Suprapubic skin (tissue), 4 donors: ENCODE results near the gene PPWD1. TPM values are rescaled to one million over a fixed set of nuclear protein-coding genes. Genes with fewer than 3 reads are reported as not detected.
"Not testable (repeated sequence)": the region's sequence is repeated elsewhere in the genome, so short reads cannot be mapped to it uniquely, and the experiment has no call there.

Experiments
- DNase-seq, 2 donors: peaks; one replicate each; pipeline ENCODE4 v3.0.0-alpha.2; 2019; ENCODE audit warnings: low spot score in 2 of 2
- H3K27ac ChIP-seq: fragments of 200-600 bp; sonication (generic); one replicate; pipeline ENCODE4 v1.5.1; 2019
- H3K27me3 ChIP-seq: fragments of 200-600 bp; sonication (generic); one replicate; pipeline ENCODE4 v1.5.1; 2019
- H3K36me3 ChIP-seq: fragments of 200-600 bp; sonication (generic); one replicate; pipeline ENCODE4 v1.5.1; 2019
- H3K4me1 ChIP-seq: fragments of 200-600 bp; sonication (generic); one replicate; pipeline ENCODE4 v1.5.1; 2019
- H3K4me3 ChIP-seq: fragments of 200-600 bp; sonication (generic); one replicate; pipeline ENCODE4 v1.5.1; 2019; ENCODE audit warnings: mild to moderate bottlenecking
- H3K9me3 ChIP-seq: fragments of 200-600 bp; sonication (generic); one replicate; pipeline ENCODE4 v1.5.1; 2019
- EP300 ChIP-seq: sonication (generic); formaldehyde crosslinking; IDR thresholded peaks from one replicate; pipeline ENCODE4 v1.6.1; 2017; ENCODE audit warnings: antibody characterized with exemption
- POLR2A ChIP-seq, 2 donors: fragments of 450-650 bp; IDR thresholded peaks; one replicate each; pipeline ENCODE4 v1.6.1; 2017; ENCODE audit warnings: antibody characterized with exemption in 2 of 2, mild to moderate bottlenecking in 2 of 2, moderate library complexity in 2 of 2
- POLR2AphosphoS5 ChIP-seq, 3 donors: sonication (generic); formaldehyde crosslinking; IDR thresholded peaks; one replicate each; pipeline ENCODE4 v1.6.1; 2017; ENCODE audit warnings: antibody characterized with exemption in 3 of 3
- WGBS: methylation state at CpG from one replicate; pipeline ENCODE4 v1.1.5; 2018; 5-methylcytosine and 5-hydroxymethylcytosine counted together
- total RNA-seq, 4 donors: library from RNA; depleted of rRNA; stranded (reverse); fragments of >200 nt; gene quantifications; one replicate each; pipeline ENCODE4 v1.1.0, GENCODE V29; 2016
- TF ChIP-seq, protein P1 (sequence below), 2 donors: fragments of 200-600 bp in 1 of 2; fragments of 450-650 bp in 1 of 2; sonication (generic) in 1 of 2; IDR thresholded peaks; one replicate each; pipeline ENCODE4 v1.5.1; 2016 to 2019; ENCODE audit warnings: antibody characterized with exemption in 2 of 2, mild to moderate bottlenecking in 1 of 2, moderate library complexity in 1 of 2

The PPWD1 gene
- total RNA-seq, 4 donors from 2014 or later = 27.0 to 114 (median 40.1) TPM

DNA sequence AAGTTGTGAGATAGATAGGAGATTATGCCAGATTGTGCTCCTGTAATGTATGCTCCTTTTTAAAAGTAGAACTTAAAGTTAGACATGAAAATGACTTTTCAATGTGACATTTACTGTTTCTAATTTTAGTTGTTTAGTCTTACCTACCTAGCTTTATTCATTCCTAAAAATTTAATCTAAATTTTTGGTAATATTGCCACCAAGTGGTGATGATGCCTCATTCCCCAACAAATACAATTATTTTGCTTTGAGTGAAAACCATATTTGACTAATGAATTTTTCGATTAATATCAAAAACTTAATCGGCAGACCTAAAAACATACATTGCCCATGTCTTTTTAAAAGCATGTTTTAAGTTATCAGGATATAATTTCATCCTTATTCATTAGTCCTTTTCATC, 25.6 kb downstream of the PPWD1 start:
- Histone ChIP-seq H3K4me1 (no peaks in the 10 kb centered on the region), H3K27me3 (no peaks in the 10 kb centered on the region), H3K36me3 (peaks cover 69% of the 10 kb centered on the region), H3K9me3 (no peaks in the 10 kb centered on the region), H3K27ac (no peak overlapping the region), H3K4me3 (no peak overlapping the region)
- DNase-seq = no peak
- 92% methylated on average over 2 of the region's 2 CpGs for WGBS
- TF ChIP-seq, protein P1, sequence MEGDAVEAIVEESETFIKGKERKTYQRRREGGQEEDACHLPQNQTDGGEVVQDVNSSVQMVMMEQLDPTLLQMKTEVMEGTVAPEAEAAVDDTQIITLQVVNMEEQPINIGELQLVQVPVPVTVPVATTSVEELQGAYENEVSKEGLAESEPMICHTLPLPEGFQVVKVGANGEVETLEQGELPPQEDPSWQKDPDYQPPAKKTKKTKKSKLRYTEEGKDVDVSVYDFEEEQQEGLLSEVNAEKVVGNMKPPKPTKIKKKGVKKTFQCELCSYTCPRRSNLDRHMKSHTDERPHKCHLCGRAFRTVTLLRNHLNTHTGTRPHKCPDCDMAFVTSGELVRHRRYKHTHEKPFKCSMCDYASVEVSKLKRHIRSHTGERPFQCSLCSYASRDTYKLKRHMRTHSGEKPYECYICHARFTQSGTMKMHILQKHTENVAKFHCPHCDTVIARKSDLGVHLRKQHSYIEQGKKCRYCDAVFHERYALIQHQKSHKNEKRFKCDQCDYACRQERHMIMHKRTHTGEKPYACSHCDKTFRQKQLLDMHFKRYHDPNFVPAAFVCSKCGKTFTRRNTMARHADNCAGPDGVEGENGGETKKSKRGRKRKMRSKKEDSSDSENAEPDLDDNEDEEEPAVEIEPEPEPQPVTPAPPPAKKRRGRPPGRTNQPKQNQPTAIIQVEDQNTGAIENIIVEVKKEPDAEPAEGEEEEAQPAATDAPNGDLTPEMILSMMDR (IDR thresholded peaks at IDR 0.05) = no peak
- no peak for TF ChIP-seq POLR2AphosphoS5 (IDR thresholded peaks at IDR 0.05)
- TF ChIP-seq EP300 = no peak
- TF ChIP-seq POLR2A (IDR thresholded peaks at IDR 0.05) = no peak

GRCh38 chr5:65601761-65602160, 38.7 kb downstream of the PPWD1 start:
- 100% methylated on average over 1 of the region's 1 CpG for WGBS
- H3K36me3 ChIP-seq = peaks cover 90% of the 10 kb centered on the region
- H3K4me1 ChIP-seq = not testable (repeated sequence)

DNA sequence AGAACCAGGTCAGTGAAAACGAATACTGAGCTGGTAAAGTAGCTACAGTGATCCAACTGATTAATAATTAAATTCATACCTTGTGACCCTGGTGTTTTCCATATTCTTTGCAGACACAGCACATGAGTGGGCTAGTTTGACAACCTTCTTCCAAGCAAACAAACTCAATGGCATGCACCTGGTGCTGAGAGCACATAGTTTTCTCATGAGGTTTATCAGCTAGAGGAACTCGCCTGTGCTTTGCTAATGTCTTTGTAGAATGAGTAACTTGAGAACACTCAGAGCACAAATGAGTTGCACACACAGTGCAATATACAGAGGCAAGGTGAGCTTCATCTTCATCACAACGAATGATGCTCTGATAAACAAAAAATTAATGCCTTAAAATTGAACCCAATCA, 48.4 kb downstream of the PPWD1 start:
- H3K9me3 ChIP-seq = no peaks in the 10 kb centered on the region
- TF ChIP-seq POLR2A (IDR thresholded peaks at IDR 0.05) (no peak), POLR2AphosphoS5 (IDR thresholded peaks at IDR 0.05) (no peak), EP300 (no peak)
- TF ChIP-seq, protein P1 (IDR thresholded peaks at IDR 0.05) = no peak
- no peak overlapping the region for H3K4me3 ChIP-seq
- WGBS = 85% methylated on average over 3 of the region's 3 CpGs
- DNase-seq = no peak
- no peak overlapping the region for H3K27ac ChIP-seq
- no peaks in the 10 kb centered on the region for H3K27me3 ChIP-seq
- H3K4me1 ChIP-seq = no peaks in the 10 kb centered on the region
- H3K36me3 ChIP-seq = peaks cover 81% of the 10 kb centered on the region

More at GRCh38 chr5:65601761-65602160, 38.7 kb downstream of the PPWD1 start:
- DNase-seq, H3K27ac ChIP-seq, H3K27me3 ChIP-seq, H3K9me3 ChIP-seq, H3K4me3 ChIP-seq: not testable (repeated sequence)

- Histone ChIP-seq H3K27ac (no peak overlapping the region), H3K9me3 (no peaks in the 10 kb centered on the region), H3K4me3 (no peak overlapping the region), H3K36me3 (peaks cover 76% of the 10 kb centered on the region), H3K27me3 (no peaks in the 10 kb centered on the region), H3K4me1 (no peaks in the 10 kb centered on the region)
- no peak for DNase-seq
- TF ChIP-seq POLR2AphosphoS5 (IDR thresholded peaks at IDR 0.05) = no peak
- TF ChIP-seq POLR2A (IDR thresholded peaks at IDR 0.05) = no peak
- TF ChIP-seq, protein P1 (IDR thresholded peaks at IDR 0.05) = no peak
- no peak for TF ChIP-seq EP300
- 88% methylated on average over 4 of the region's 4 CpGs for WGBS
These were observed 49.3 kb downstream of the PPWD1 start for GRCh38 chr5:65612298-65612907.

- H3K36me3 ChIP-seq = peaks cover 12% of the 10 kb centered on the region
- WGBS = 83% methylated on average over 4 of the region's 4 CpGs
- H3K4me3 ChIP-seq = no peak overlapping the region
- TF ChIP-seq POLR2A (IDR thresholded peaks at IDR 0.05) (no peak), POLR2AphosphoS5 (IDR thresholded peaks at IDR 0.05) (no peak), EP300 (no peak)
- TF ChIP-seq, protein P1 (IDR thresholded peaks at IDR 0.05) = no peak
- H3K9me3 ChIP-seq = no peaks in the 10 kb centered on the region
- no peaks in the 10 kb centered on the region for H3K27me3 ChIP-seq
- peaks cover 24% of the 10 kb centered on the region for H3K4me1 ChIP-seq
- no peak for DNase-seq
- H3K27ac ChIP-seq = no peak overlapping the region
These were observed 56.9 kb downstream of the PPWD1 start for GRCh38 chr5:65620021-65620420.

GRCh38 chr5:65621961-65622360, 58.9 kb downstream of the PPWD1 start:
- 82% methylated on average over 4 of the region's 4 CpGs for WGBS
- peaks cover 35% of the 10 kb centered on the region for H3K4me1 ChIP-seq

More at GRCh38 chr5:65621961-65622360, 58.9 kb downstream of the PPWD1 start:
- H3K4me3 ChIP-seq, H3K9me3 ChIP-seq, H3K27ac ChIP-seq, H3K27me3 ChIP-seq, H3K36me3 ChIP-seq, DNase-seq: not testable (repeated sequence)
